CD8-positive, alpha-beta memory T cell (primary cell): ENCODE data around the gene NUP214. TPM values are rescaled to one million over a fixed set of nuclear protein-coding genes. Genes with fewer than 3 reads are reported as not detected.
"Not testable (repeated sequence)": the region's sequence is repeated elsewhere in the genome, so short reads cannot be mapped to it uniquely, and the experiment has no call there.

Source experiments
- CTCF ChIA-PET: fragments of 350-600 bp; sonication (Branson Sonifier 250); formaldehyde crosslinking; loops from one replicate; lab custom pipeline; 2021; ENCODE audit warnings: antibody characterized with exemption; lab: Charles Lee
- POLR2A ChIA-PET: fragments of 350-600 bp; sonication (Branson Sonifier 250); formaldehyde crosslinking; loops from one replicate; lab custom pipeline; 2021; ENCODE audit warnings: antibody characterized with exemption; lab: Charles Lee
- DNase-seq, 5 donors: peaks; one replicate each; pipeline versions ENCODE4 v3.0.0 to v3.0.0-alpha.2; 2020 to 2022; ENCODE audit warnings: mixed read lengths in 1 of 5
- H3K27ac ChIP-seq: one replicate; pipeline ENCODE4 v1.7.0; 2013; ENCODE audit warnings: low read depth, mild to moderate bottlenecking, low read length, moderate library complexity
- H3K27me3 ChIP-seq: 2 replicates; pipeline ENCODE4 v1.7.0; 2013; ENCODE audit warnings: low read length, mild to moderate bottlenecking; ENCODE audit not compliant: insufficient read depth, poor library complexity, severe bottlenecking
- H3K36me3 ChIP-seq: 2 replicates; pipeline ENCODE4 v1.7.0; 2013; ENCODE audit warnings: mild to moderate bottlenecking, low read length, moderate library complexity; ENCODE audit not compliant: insufficient read depth
- H3K4me1 ChIP-seq: 2 replicates; pipeline ENCODE4 v1.7.0; 2013; ENCODE audit warnings: mild to moderate bottlenecking, low read length, moderate library complexity; ENCODE audit not compliant: insufficient read depth
- H3K4me3 ChIP-seq: 2 replicates; pipeline ENCODE4 v1.7.0; 2013; ENCODE audit warnings: mild to moderate bottlenecking, low read length
- H3K9me3 ChIP-seq: 2 replicates; pipeline ENCODE4 v1.7.0; 2013; ENCODE audit warnings: mild to moderate bottlenecking, low read length
- H3K27ac Mint-ChIP-seq, 8 donors: one replicate each; pipeline ENCODE4 v1.8.0; 2020 to 2021; ENCODE audit warnings: mixed read lengths in 8 of 8, mild to moderate bottlenecking in 6 of 8, inconsistent platforms in 3 of 8, moderate library complexity in 3 of 8
- H3K27me3 Mint-ChIP-seq, 2 donors: one replicate each; pipeline ENCODE4 v1.8.0; 2020 to 2021; ENCODE audit warnings: mixed read lengths in 2 of 2, mild to moderate bottlenecking in 1 of 2, moderate library complexity in 1 of 2
- H3K36me3 Mint-ChIP-seq, 3 donors: one replicate each; pipeline ENCODE4 v1.8.0; 2020 to 2021; ENCODE audit warnings: mixed read lengths in 3 of 3, inconsistent platforms in 1 of 3, mild to moderate bottlenecking in 1 of 3
- H3K4me1 Mint-ChIP-seq, 3 donors: one replicate each; pipeline ENCODE4 v1.8.0; 2020 to 2021; ENCODE audit warnings: mixed read lengths in 3 of 3, inconsistent platforms in 1 of 3, mild to moderate bottlenecking in 1 of 3
- H3K4me3 Mint-ChIP-seq, 7 donors: one replicate each; pipeline ENCODE4 v1.8.0; 2020 to 2021; ENCODE audit warnings: mixed read lengths in 7 of 7, mild to moderate bottlenecking in 6 of 7, moderate library complexity in 4 of 7, inconsistent platforms in 2 of 7
- H3K9me3 Mint-ChIP-seq, 5 donors: one replicate each; pipeline ENCODE4 v1.8.0; 2020 to 2022; ENCODE audit warnings: mixed read lengths in 5 of 5, mild to moderate bottlenecking in 3 of 5, moderate library complexity in 2 of 5, inconsistent platforms in 1 of 5
- polyA plus RNA-seq: library from polyadenylated mRNA; unstranded; fragments of 300-500 nt; fragmentation: Illumina TruSeq; gene quantifications from one replicate; pipeline ENCODE4 v1.2.3, GENCODE V29; 2021
- total RNA-seq, 2 experiments: library from RNA; stranded (reverse); gene quantifications; one replicate each; pipeline ENCODE4 v1.2.3, GENCODE V29; 2021

Gene NUP214
- total and polyA plus RNA-seq, 3 experiments from 2014 or later, result 21.3 to 69.5 (median 69.2) TPM

GRCh38 chr9:131240047-131240921 is 114.9 kb downstream of the NUP214 start:
- H3K27ac ChIP-seq, result no peak overlapping the region
- no peaks in the 10 kb centered on the region for H3K9me3 ChIP-seq
- H3K27ac Mint-ChIP-seq, result peak overlapping the region in 2 of 8 donors; percentile 36 to 41
- peaks cover 0 to 1% of the 10 kb centered on the region in 2 donors for H3K27me3 Mint-ChIP-seq
- peaks cover 22 to 42% (median 29%) of the 10 kb centered on the region in 3 donors for H3K4me1 Mint-ChIP-seq
- no peaks in the 10 kb centered on the region for H3K36me3 ChIP-seq
- H3K4me3 Mint-ChIP-seq, result no peak overlapping the region
- H3K4me1 ChIP-seq, result peaks cover 34% of the 10 kb centered on the region
- H3K4me3 ChIP-seq, result no peak overlapping the region
- DNase-seq, result no peak
- no peaks in the 10 kb centered on the region for H3K9me3 Mint-ChIP-seq
- H3K36me3 Mint-ChIP-seq, result peaks cover 0 to 1% (median 0%) of the 10 kb centered on the region in 3 donors
- H3K27me3 ChIP-seq, result no peaks in the 10 kb centered on the region
- ChIA-PET CTCF (interaction anchor here (1.3 kb wide), 1 partner anchor 17 kb away, joined by 3 read pairs; no protein-coding TSS in a partner anchor), POLR2A (no interaction called here)

- H3K9me3 ChIP-seq, DNase-seq, H3K4me1 ChIP-seq, H3K27me3 ChIP-seq, H3K4me1 Mint-ChIP-seq, H3K4me3 Mint-ChIP-seq, H3K4me3 ChIP-seq, H3K9me3 Mint-ChIP-seq, CTCF ChIA-PET, H3K27me3 Mint-ChIP-seq, H3K27ac ChIP-seq, H3K36me3 Mint-ChIP-seq, H3K27ac Mint-ChIP-seq, POLR2A ChIA-PET, H3K36me3 ChIP-seq: not testable (repeated sequence)
Measured at GRCh38 chr9:131244331-131244730, 118.9 kb downstream of the NUP214 start.

- Mint-ChIP-seq H3K4me3 (no peak overlapping the region), H3K27ac (no peak overlapping the region), H3K4me1 (peaks cover 3 to 9% (median 7%) of the 10 kb centered on the region in 3 donors), H3K9me3 (no peaks in the 10 kb centered on the region), H3K27me3 (no peaks in the 10 kb centered on the region), H3K36me3 (peaks cover 0 to 2% (median 0%) of the 10 kb centered on the region in 3 donors)
- ChIA-PET POLR2A (no interaction called here), CTCF (interaction anchor here (1.2 kb wide), 1 partner anchor 90 kb away, joined by 3 read pairs; no protein-coding TSS in a partner anchor)
- Histone ChIP-seq H3K27ac (no peak overlapping the region), H3K27me3 (no peaks in the 10 kb centered on the region), H3K36me3 (no peaks in the 10 kb centered on the region), H3K4me1 (peaks cover 6% of the 10 kb centered on the region), H3K4me3 (no peak overlapping the region), H3K9me3 (no peaks in the 10 kb centered on the region)
- DNase-seq, result no peak
Measured at GRCh38 chr9:131246618-131247017, 121.2 kb downstream of the NUP214 start.

GRCh38 chr9:131252120-131252519 is 126.7 kb downstream of the NUP214 start:
- peak overlapping the region; percentile 35 for H3K4me3 ChIP-seq
- no peak for DNase-seq
- peaks cover 47 to 59% (median 48%) of the 10 kb centered on the region in 3 donors for H3K4me1 Mint-ChIP-seq
- POLR2A ChIA-PET, result interaction anchor here (0.6 to 11.7 kb wide), 7 partner anchors 9 to 1449 kb away, joined by 3 to 300 read pairs (median 5); partner anchors contain the start of genes FAM78A and TOR1B
- H3K9me3 ChIP-seq, result no peaks in the 10 kb centered on the region
- H3K27ac ChIP-seq, result peak overlapping the region; percentile 26
- H3K36me3 ChIP-seq, result no peaks in the 10 kb centered on the region
- peak overlapping the region; percentile 80 to 93 (median 83) for H3K4me3 Mint-ChIP-seq
- H3K4me1 ChIP-seq, result peaks cover 57% of the 10 kb centered on the region
- H3K9me3 Mint-ChIP-seq, result peaks cover 0 to 2% (median 0%) of the 10 kb centered on the region in 5 donors
- peak overlapping the region in 6 of 8 donors; percentile 66 to 97 (median 91) for H3K27ac Mint-ChIP-seq
- peaks cover 0 to 2% of the 10 kb centered on the region in 2 donors for H3K27me3 Mint-ChIP-seq
- no peaks in the 10 kb centered on the region for H3K27me3 ChIP-seq
- CTCF ChIA-PET, result interaction anchor here (0.7 to 15.5 kb wide), 7 partner anchors 10 to 84 kb away, joined by 3 to 248 read pairs (median 3); partner anchors contain the start of gene FAM78A
- no peaks in the 10 kb centered on the region for H3K36me3 Mint-ChIP-seq

- CTCF ChIA-PET, result interaction anchor here (2.0 to 15.5 kb wide), 2 partner anchors 15 to 83 kb away, joined by 6 to 248 read pairs; partner anchors contain the start of gene FAM78A
- peak overlapping the region; percentile 33 to 86 (median 78) for H3K4me3 Mint-ChIP-seq
- no peak overlapping the region for H3K27ac ChIP-seq
Measured at GRCh38 chr9:131253891-131254491, 128.6 kb downstream of the NUP214 start.

GRCh38 chr9:131254626-131255025 is 129.2 kb downstream of the NUP214 start:
- peaks cover 53 to 73% (median 57%) of the 10 kb centered on the region in 3 donors for H3K4me1 Mint-ChIP-seq
- Histone ChIP-seq H3K4me3 (no peak overlapping the region), H3K27ac (no peak overlapping the region), H3K4me1 (peaks cover 77% of the 10 kb centered on the region), H3K27me3 (no peaks in the 10 kb centered on the region), H3K9me3 (no peaks in the 10 kb centered on the region), H3K36me3 (peaks cover 11% of the 10 kb centered on the region)
- peak overlapping the region in 7 of 8 donors; percentile 78 to 100 (median 97) for H3K27ac Mint-ChIP-seq
- DNase-seq, result no peak
- H3K36me3 Mint-ChIP-seq, result peaks cover 0 to 17% (median 0%) of the 10 kb centered on the region in 3 donors
- CTCF ChIA-PET, result interaction anchor here (0.6 to 15.5 kb wide), 3 partner anchors 14 to 477 kb away, joined by 3 to 248 read pairs (median 7); partner anchors contain the start of gene FAM78A
- POLR2A ChIA-PET, result interaction anchor here (11.7 kb wide), 1 partner anchor 16 kb away, joined by 300 read pairs; the partner anchor contains the start of gene FAM78A
- H3K9me3 Mint-ChIP-seq, result peaks cover 0 to 2% (median 0%) of the 10 kb centered on the region in 5 donors
- peaks cover 0 to 2% of the 10 kb centered on the region in 2 donors for H3K27me3 Mint-ChIP-seq
- H3K4me3 Mint-ChIP-seq, result peak overlapping the region; percentile 24 to 80 (median 47)

More at GRCh38 chr9:131253891-131254491, 128.6 kb downstream of the NUP214 start:
- POLR2A ChIA-PET, result interaction anchor here (0.6 to 11.7 kb wide), 3 partner anchors 10 to 24 kb away, joined by 3 to 300 read pairs (median 4); partner anchors contain the start of gene FAM78A
- Histone ChIP-seq H3K27me3 (no peaks in the 10 kb centered on the region), H3K4me1 (peaks cover 76% of the 10 kb centered on the region), H3K36me3 (peaks cover 7% of the 10 kb centered on the region), H3K4me3 (no peak overlapping the region), H3K9me3 (no peaks in the 10 kb centered on the region)
- H3K9me3 Mint-ChIP-seq, result peaks cover 0 to 2% (median 0%) of the 10 kb centered on the region in 5 donors
- peaks cover 55 to 72% (median 59%) of the 10 kb centered on the region in 3 donors for H3K4me1 Mint-ChIP-seq
- peak in 1 of 5 donors; percentile 44 for DNase-seq
- H3K27me3 Mint-ChIP-seq, result peaks cover 0 to 2% of the 10 kb centered on the region in 2 donors
- peaks cover 0 to 11% (median 0%) of the 10 kb centered on the region in 3 donors for H3K36me3 Mint-ChIP-seq
- peak overlapping the region; percentile 70 to 99 (median 90) for H3K27ac Mint-ChIP-seq

- Histone ChIP-seq H3K4me3 (peak overlapping the region; percentile 50), H3K27me3 (no peaks in the 10 kb centered on the region), H3K4me1 (peaks cover 78% of the 10 kb centered on the region), H3K27ac (peak overlapping the region; percentile 74), H3K36me3 (peaks cover 22% of the 10 kb centered on the region), H3K9me3 (no peaks in the 10 kb centered on the region)
- Mint-ChIP-seq H3K4me1 (peaks cover 54 to 80% (median 61%) of the 10 kb centered on the region in 3 donors), H3K4me3 (peak overlapping the region; percentile 68 to 94 (median 88)), H3K9me3 (peaks cover 0 to 2% (median 0%) of the 10 kb centered on the region in 5 donors), H3K27ac (peak overlapping the region; percentile 84 to 100 (median 98)), H3K27me3 (peaks cover 0 to 2% of the 10 kb centered on the region in 2 donors), H3K36me3 (peaks cover 0 to 28% (median 0%) of the 10 kb centered on the region in 3 donors)
- ChIA-PET CTCF (interaction anchor here (0.8 to 15.5 kb wide), 10 partner anchors 13 to 247 kb away, joined by 3 to 248 read pairs (median 6); partner anchors contain the start of genes FAM78A and POMT1), POLR2A (interaction anchor here (0.7 to 11.7 kb wide), 9 partner anchors 13 to 478 kb away, joined by 4 to 300 read pairs (median 8); partner anchors contain the start of genes FAM78A and NUP214)
- no peak for DNase-seq
Measured at GRCh38 chr9:131255676-131256197, 130.4 kb downstream of the NUP214 start.
